Stimulated activated CD4-positive, alpha-beta T cell treated with anti-CD3 and anti-CD28 coated beads, Interleukin-4, amount 100 ng/mL, for 48 hours (primary cell): ENCODE data around the gene ADD3.

Source experiments
- DNase-seq, 2 donors: peaks; one replicate each; pipeline ENCODE4 v3.0.0-alpha.2; 2020; ENCODE audit warnings: low read depth in 2 of 2

The ADD3 gene

GRCh38 chr10:110007701-110008517 lies at the start of gene ADD3:
Gene ADD3 (plus strand): TSS chr10:110007984. CDS start chr10:110100654, 92,670 bp downstream.
- DNase-seq: peak; percentile 85 to 86

GRCh38 chr10:109958059-109958458 lies 49.7 kb upstream of the ADD3 start:
- DNase-seq: no peak

DNA sequence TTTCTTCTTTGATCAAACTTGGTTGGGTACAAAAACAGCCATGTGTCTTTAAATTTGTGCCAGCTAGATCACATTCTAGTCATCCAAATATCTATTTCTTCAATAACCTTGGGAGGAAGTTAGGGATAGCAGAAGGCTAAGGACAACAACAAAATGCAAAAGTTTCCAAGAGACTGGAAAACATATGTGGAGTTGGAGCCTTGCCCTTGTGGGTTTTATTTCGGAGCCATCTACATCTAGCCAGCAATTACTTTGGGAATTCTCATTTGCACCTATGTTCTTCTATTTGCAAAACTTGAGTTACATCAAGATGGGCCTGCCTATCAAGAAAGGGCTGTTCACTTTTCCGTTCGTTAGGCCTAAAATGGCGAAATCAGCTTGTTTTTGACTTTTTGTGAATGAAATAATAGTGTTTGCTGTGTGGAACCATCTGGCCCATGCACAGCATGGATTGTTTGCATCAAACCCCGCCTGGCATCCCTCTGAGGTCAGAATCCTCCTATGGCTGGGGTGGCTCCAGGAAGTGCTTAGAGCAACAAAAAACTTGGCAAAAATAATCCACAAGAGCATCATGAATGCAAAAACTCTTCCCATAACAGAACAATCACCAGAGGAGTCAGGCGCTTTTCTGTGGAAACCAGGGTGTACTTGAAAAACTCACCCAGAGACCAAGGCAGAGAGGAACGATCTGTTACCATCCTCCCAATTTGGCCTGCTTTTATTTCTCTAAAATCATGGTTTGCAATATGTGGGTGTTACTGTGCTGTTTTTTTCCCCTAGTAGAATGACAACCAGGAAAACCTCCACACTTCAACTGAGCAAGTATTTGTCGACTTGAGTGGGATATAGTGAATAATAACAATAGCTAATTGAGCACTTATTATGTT lies 48.3 kb upstream of the ADD3 start:
- DNase-seq: no peak

DNA sequence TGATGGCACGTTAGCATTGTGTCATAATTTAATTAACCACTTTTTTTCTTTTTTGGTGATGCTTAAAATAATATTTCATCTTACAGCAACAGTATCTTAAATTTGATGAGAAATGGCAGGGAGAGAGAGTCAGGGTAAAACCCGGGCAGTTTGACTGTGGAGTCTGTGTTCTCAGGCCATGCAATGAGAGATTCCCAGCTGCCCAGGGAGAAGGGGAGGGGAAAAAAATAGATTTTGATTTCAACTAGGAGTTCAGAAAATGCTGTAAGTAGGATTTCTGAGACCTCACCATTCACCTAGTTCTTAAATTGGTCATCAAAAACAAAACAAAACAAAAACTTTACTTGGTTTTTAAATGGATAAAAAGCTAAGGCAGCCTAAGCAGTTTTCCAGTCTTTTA lies 47.1 kb upstream of the ADD3 start:
- no peak for DNase-seq

- no peak for DNase-seq
These were observed 46.4 kb upstream of the ADD3 start for GRCh38 chr10:109961174-109962001.

GRCh38 chr10:109962247-109962646 lies 45.5 kb upstream of the ADD3 start:
- DNase-seq: no peak

GRCh38 chr10:109963439-109963838 lies 44.3 kb upstream of the ADD3 start:
- no peak for DNase-seq

GRCh38 chr10:109964318-109964717 lies 43.5 kb upstream of the ADD3 start:
- DNase-seq: no peak

GRCh38 chr10:109966961-109967738 lies 40.6 kb upstream of the ADD3 start:
- DNase-seq: no peak

DNA sequence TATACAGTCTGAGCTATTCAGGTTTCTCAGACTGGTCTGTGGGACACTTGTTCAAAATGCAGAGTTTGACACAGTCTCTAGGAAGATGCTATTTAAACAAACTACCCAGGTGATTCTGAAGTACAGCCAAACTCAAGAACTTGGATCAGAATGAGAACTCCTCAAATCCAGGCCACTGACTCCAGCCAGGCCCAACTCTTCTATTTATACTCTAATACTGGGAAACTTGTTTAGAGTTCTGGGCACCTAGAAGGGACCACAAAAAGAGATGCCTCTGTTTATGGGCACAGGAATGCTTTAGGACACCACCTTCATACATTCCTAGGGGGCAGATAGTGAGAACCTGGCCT lies 40.1 kb upstream of the ADD3 start:
- no peak for DNase-seq

DNA sequence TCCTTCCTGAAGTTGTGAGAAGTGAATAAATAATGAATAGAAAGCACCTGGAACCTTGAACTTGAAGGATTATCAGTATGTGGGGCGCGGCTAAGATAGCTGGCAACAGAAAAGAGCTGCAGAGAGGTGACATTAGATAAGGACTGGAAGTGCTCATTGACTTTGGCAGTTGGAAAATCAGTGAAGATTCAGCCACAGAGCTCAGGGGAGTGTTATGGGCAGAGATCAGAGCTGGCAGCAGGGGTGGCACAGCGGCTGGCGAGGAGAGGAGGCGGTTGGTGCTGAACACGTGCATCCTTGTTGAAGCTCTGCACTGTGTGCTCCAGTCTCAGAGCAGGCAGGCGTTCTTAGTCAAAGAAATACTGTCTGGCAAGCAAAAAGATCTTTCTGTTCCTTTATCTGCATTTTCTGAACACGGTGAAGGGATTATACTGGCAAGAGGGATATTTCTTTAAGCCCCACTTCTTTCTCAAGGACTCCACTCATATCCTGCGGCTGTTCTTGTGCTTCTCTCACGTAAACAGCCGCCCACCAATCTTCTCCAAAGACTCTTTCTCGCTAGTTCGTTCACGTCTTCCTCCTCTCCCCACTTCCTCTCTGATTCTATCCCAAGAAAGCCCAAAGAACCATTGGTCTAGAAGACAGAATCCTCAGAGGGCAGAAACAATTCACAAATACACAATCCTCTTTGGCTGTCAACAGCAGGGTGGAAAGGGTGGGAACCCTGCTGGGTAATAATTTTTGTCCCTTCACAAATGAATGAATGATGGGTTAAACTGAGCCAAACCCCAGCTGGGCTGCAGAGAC lies 38.6 kb upstream of the ADD3 start:
- no peak for DNase-seq

- no peak for DNase-seq
These were observed 37.9 kb upstream of the ADD3 start for GRCh38 chr10:109969760-109970346.

GRCh38 chr10:109971634-109972033 lies 36.1 kb upstream of the ADD3 start:
- no peak for DNase-seq

GRCh38 chr10:109972372-109973001 lies 35.3 kb upstream of the ADD3 start:
- DNase-seq: no peak

GRCh38 chr10:109973326-109973829 lies 34.4 kb upstream of the ADD3 start:
- DNase-seq: no peak

DNA sequence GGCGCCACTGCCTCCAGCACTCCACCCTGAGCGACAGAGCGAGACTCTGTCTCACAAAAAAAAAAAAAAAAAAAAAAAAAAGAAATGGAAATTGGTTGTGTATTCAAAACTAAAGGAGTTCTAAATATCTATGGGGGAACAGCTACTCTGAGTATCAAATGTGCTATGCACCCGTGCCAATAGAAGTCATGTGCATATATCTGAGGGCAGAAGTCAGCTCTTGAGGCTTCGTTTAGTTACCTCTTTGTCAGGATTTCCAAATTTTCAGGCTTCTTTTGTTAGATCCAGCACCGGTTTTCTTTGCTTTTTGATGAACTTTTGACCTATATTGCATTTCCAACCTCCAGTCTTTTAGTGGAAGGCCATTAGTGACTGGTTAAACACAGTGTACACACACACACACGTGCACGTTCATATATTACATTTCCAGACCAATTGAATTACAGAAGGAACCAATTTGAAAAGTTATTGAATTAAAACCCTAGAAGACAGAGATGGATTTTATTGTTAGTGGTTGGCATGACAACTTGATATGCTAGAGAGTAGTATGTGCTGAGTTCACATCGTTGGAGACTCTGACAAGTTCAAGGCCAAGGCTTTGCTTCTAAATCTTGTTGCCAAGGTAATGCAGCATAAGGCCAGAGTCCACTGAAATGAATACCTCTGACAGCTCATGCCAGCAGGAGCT lies 33.1 kb upstream of the ADD3 start:
- DNase-seq: no peak

DNA sequence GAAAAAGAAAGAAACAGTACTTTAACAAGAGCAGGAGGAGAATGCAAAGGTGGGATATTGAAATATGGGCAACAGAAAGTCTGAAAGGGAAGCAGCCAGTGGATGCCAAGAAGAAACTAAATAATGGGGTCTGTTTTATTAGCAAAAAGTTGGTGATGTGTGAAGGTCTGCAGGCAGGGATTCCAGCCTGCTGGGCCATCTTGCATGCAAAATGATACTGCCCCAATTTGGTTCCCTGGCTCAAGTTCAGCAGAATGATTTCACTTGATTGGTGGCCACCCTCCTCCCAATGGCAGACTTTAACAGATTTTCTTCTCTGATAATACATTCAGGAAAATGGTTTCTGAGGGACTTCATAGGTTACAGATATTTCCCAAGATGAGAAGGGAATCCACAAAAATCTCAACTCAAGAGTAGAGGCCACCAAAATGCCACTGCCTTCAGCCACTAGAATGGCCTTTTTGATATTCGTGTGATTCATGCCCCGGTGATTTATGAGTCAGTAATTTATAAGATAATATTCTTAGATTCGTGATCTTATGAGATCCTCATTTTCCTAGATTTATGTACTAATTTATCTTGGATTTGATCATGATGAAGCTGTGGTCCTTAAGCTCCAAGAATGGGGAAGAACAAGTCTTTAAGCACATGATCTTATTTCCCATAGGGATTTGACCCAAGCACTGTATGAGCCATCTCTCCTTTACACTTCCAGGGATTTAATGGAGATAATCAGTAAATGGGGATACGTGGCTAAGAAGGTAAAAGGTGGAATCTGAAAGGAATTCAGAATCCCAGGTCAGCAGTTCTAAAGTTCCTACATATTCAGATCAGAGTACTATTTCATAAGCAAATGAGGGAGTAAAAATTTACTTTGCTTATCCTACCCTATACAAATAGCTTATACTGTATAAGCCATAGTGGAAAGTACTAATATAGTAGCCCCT lies 32.3 kb upstream of the ADD3 start:
- DNase-seq: no peak

GRCh38 chr10:109976681-109977080 lies 31.1 kb upstream of the ADD3 start:
- DNase-seq: no peak
